HG03025 (cell line): ENCODE results near the gene NEK4.

Source experiments
- ATAC-seq: cut with Tn5 transposase; IDR thresholded peaks from one replicate; pipeline ENCODE4 v1.9.1; 2021; ENCODE audit warnings: mild to moderate bottlenecking, moderate library complexity; ENCODE audit not compliant: unreplicated experiment, low FRiP score

The NEK4 gene

DNA sequence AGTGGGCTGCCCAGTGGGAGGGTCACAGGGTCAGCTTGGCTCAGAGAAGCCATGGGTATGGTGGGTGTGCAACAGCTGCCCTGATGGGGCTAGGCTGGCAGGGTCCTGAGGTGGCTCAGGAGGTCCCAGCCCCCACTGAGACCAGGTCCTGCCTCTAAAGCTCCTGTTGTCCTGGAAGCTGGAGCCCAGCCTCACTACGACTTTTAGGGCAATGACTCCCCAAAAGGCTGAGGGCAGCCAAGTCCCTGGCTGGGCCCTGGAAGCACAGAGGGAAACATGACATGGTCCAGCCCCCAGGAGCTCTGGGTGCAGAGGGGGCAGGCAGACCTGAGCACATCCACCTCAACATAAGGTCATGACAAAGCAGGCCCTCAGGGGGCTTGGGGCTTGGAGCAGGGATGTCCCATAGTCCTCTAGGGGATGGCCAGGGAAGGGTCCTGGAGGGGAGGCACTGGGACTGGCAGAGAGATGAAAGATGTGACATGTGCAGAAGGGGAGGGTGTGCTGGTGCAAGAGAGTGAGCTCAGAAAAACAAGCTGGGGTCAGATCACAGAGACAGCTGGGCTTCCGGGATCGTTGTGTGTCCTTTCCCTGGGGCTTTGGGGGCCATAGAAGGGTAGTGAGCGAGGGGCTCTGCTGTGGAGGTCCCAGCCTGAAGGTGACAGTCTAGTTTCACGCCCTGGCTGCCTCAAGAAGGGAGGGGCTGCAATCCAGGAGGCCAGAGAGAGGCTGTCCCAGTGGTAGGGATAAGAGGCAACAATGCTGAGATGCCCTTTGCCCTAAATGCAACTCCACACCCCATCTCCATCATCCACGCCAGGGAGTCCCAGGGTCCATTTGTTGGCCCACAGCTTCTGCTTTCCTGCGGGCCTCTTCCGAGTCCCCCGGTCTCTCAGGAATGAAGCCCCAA lies 23.2 kb upstream of the NEK4 start:
- ATAC-seq: no peak

DNA sequence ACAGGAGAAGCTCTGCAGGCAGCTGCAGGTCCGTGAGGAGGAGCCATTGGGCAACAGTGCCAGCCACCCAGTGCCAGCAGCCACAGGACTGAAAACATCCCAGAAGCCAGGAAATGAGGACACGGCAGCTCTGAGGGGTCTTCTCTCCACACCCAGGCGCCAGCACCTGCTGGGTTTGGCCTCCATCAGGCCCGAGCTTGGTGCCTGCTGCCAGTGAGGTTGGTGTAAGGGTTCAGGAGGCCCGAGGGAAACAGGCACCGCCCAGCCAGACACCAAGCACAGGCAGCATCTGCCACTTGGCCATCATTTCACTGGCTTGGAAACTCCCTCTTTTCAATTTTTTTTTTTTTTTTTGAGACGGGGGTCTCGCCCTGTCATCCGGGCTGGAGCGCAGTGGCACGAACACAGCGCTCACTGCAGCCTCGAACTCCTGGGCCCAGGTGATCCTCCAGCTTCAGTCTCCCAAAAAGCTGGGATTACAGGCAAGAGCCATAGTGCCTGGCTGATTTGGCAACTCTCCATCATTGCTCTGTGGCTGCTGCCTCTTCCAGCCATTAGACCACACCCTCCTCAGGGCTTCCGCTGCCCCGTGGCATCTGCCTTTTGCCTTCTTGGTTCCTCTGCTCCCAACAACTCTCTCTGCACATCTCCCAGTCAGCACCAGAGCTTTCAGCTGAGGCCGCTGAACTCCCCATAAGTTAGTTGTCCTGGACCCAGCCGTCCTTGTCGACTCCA lies 22.4 kb upstream of the NEK4 start:
- no peak for ATAC-seq

DNA sequence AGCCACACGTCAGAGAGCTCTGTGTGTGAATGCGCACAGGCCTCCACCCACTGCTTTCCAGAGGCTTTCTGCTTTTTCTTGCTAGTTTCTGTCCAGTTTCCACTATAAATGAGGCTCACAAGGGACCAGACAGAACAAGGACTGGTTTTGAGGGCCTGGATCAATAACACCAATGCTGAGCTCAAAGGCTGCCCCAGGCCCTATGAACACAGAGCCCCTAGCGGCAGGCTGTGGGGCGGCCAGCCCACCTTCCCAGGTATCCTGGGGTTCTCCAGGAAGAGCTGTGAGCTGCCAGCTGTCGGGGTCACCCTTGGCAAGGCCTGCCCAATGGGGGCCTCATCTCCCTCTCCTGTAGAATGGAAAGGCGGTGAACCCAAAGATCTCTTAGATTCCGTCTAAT lies 21.7 kb upstream of the NEK4 start:
- no peak for ATAC-seq

DNA sequence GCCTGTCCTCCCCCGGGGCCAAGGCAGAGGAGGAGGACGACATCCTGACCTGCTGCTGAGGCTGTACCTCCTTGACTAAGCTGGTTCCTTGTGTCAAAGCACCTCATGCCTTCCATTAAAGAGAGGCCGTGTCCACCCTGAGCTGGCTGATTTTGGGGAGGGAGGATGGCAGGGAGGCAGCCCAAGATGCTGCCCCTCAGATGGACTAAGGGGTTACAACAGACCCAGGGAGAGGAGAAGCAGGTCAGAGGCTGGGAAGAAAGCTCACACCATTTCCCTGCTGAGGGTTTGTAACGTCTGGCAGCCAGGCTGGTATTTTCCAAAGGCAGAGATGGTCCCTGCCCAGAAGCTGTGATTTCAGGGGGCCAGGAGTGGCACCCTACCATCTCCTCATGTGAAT lies 21.2 kb upstream of the NEK4 start:
- no peak for ATAC-seq

- no peak for ATAC-seq
These were observed 20.6 kb upstream of the NEK4 start for GRCh38 chr3:52791366-52791765.

GRCh38 chr3:52790741-52791140 lies 20.0 kb upstream of the NEK4 start:
- ATAC-seq: no peak

DNA sequence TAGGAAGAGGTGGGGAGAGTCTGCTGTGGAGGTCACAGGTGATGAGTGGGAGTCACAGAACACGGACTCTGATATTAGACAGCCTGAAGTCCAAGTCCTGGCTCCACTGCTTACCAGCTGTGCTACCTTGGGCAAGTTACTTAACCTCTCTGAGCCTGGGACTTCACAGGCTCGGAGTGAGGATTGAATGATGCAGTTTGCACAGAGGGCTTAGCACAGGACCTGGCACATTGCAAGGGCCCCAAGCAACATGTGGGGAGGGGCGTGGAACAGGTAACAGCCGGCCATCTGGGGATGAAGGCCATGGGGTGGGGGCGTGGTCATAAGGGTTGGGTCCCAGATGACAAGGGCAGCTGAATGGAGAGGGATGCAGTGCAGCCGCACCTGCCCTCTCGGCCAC lies 19.6 kb upstream of the NEK4 start:
- no peak for ATAC-seq

DNA sequence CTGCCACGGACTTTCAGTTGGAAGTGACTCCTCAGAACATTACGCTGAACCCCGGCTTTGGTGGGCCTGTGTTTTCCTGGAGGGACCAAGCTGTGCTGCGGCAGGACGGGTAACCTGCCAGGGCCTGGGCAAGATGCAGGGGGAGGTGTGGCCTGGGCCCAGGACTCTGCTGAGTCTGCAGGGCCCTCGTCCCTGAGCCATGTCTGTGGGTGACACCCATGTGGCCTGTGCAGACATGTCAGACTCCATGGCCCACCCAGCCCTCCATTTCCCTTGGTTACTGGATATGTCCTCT lies 19.0 kb upstream of the NEK4 start:
- no peak for ATAC-seq

DNA sequence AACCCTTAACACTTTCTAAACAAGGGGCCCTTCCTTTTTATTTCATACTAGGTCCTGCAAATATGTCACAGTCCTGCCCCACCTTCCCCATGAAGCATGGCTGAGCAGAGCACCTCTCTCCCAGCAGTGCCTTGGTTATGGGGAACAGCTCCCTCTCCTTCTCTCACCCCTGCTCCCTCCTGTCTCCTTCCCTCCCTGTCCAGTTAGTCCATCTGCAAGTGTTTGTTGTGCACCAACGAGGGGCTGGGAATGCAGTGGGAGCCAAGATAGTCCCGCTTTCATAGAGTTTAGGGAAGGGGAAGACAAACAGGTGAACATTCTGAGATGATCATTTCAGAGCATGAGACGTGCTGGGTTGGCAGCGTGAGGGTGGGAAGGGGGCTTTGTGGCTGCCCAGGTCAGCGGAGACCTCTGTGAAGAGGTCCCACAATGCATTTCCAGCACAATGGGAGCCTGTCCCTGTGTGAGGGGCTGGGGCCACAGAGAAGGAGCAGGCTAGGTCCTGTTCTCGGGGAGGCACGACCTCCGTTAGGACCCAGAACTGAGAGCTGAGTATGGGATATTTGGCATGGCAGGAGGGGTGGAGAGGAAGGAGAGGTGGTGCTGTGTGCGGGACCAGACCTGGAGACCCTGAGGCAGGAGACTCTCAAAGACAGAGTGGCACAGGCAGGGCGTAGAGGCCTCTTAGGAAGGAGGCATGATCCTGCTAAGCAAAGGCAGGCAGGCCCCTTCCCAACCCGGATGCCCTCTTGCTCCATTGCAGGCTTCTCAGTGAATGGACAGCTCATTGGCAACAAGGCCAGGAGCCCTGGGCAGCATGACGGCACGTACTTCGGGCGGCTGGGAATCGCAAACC lies 18.4 kb upstream of the NEK4 start:
- ATAC-seq: no peak

DNA sequence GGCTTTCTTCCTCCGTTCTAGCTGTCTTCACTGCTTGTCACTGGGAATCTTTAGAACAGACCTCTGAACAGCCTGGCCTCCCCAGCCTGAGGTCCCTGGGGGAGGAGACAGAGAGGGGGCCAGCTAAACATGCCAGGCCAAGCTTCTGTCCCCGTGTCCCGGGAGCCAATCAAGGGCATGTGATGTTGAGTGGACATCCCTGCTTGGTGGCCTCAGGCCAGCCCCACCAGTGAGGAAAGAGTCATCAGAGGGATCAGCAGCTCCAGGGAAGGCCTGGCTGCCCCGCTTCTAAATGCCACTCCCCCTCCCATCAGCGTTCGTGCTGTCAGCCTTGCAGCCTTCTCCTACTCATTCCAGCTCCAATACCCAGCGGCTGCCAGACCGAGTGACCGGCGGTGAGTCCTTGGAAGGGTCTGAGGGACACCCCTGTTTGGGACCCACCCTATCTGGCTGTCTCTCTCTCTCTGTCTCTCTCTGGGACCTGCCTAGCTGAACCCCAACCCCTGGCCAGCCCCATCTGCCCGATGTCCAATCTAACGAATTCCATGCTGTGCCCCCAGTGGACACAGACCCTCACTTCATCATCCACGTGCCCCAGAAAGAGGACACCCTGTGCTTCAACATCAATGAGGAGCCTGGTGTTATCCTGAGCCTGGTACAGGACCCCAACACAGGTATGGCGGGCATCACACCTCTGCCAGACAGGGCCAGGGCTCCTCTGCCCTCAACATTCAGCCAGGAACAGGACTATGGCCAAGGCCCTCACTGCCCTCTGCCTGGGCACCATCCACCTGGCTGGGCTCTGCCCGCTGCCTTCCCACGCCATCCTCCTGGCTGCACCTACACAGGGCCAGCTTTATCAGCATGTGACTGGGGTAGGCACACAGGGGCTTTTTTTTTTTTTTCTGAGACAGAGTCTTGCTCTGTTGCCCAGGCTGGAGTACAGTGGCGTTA lies 17.2 kb upstream of the NEK4 start:
- no peak for ATAC-seq

DNA sequence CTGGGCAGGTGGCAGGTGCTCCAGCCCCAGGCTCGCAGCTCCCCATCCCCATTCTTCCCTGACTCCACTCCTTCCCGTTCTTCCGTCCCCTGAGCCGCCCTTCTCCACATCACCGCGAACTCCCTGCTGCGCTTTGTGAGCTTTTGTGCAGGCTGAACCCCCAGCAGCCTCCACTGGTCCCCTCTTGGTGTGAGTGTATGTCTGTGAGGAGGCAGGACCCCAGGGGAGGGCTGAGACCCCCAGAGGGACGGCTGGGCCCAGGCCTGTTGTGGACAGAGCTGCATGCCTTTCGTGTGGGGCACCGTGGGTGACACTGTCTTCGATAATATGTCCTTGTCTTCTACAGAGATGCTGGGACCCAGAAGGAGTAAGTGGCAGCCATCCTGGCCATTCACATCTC lies 16.5 kb upstream of the NEK4 start:
- no peak for ATAC-seq

DNA sequence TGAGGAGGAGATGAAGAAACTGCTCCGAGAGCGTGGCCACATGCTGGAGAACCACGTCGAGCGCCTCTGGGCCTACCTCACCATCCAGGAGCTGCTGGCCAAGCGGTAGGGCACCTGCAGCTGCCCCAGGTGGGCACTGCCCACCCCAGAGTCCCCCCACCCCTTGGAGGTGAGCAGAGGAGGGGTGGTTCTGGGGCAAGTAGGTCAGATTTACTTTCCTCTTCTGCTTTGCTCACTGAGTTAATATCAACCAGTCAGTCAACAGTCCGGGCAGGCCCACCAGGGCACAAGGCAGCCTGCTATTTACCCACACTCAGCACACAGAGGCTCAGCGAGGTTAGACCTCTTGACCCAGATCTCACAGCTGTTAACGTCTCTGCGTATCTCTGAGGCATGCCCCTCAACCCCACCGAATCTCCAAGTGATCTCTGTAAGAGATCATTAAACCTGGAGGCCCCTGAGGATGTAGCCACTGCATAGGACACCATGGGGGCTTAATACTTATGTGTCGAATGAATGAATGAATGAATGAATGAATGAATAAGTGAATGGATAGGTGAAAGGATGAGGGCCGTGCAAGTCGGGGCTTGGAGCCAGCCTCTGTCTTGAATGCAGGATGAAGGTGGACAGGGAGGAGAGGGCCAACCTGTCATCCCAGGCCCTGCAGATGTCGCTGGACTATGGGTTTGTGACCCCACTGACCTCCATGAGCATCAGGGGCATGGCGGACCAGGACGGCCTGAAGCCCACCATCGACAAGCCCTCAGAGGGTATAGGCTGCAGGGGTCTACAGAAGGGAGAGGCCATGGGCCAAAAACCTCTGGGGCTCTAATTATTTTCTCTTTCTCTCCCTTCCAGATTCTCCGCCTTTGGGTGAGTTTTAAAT lies 15.8 kb upstream of the NEK4 start:
- ATAC-seq: no peak

DNA sequence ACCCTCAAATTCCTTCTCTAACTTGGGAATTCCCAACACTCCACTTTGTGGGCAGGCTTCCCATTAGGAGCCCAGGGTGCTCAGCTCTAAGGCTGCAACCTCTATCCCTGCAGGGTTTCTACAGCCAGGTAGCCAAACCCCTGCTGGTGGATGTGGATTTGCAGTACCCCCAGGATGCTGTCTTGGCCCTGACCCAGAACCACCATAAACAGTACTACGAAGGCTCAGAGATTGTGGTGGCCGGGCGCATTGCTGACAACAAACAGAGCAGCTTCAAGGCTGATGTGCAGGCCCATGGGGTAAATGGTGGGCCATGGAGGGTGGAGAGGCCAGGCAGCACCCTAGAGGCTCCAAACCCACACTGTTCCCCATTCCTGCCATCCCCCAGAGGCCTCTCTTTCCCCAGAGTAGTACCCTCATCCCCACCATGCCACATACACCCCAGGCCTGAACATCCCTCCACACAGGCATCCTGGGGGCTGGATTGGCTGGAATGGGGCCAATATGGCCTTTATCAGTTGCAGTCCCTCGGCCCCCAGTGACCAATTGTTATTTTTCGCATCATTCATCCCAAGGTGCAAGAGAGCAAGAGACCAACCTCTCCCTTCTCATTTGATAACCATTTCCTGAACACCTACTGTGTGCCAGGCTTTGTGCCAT lies 14.3 kb upstream of the NEK4 start:
- no peak for ATAC-seq

DNA sequence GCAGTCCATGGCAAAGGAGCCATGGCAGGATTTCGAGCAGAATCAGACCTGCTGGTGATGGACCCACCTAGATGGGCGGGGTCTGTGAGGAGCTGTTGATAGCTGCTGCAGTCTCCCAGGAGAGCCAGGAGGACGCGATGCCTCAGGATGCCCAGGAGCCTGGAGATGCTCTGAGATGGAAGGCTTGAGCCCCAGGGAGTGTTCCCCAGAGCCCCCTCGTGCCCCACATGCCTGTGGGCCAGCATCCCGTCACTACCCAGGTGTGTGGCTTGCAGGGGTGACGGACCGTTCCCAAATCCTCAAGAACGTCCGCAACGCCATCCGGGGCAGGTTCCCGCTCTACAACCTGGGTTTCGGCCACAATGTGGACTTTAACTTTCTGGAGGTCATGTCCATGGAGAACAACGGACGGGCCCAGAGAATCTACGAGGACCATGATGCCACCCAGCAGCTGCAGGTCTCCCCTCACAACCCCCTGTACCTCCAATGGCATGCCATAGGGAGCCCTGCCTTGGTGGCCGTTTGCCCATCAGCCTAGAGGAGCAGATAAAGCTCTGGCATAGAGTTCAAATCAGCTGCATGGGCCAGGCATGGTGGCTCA lies 13.4 kb upstream of the NEK4 start:
- ATAC-seq: no peak

DNA sequence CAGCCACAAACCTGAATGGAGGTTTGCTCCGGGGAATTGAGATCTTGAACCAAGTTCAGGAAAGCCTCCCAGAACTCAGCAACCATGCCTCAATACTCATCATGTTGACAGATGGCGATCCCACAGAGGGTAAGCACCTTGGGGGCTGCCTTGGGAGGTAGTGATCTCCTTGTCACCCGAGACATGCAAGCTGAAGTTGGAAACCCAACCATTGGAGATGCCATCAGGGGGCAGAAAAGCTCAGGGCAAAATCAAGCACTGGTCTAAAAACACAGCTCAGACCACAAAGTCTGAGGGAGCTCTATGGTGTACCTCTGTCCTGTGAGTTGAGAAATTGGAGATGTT lies 12.4 kb upstream of the NEK4 start:
- ATAC-seq: no peak

GRCh38 chr3:52782412-52783210 lies 11.9 kb upstream of the NEK4 start:
- ATAC-seq: no peak

DNA sequence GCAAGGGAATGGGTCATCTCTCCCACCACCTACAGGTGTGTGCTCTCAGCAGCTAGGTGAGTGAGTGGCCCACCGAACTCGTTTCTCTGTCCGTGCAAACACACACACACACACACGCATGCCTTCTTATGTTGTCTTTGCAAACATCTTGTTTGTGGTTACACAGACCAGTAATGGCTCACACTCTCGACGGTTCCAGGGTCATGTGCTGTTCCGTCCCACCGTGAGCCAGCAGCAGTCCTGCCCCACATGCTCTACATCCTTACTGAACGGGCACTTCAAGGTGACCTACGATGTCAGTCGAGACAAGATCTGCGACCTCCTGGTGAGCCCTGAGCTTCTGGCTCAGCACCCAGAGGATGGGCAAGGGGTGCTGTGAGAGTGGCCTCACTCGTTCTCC lies 11.0 kb upstream of the NEK4 start:
- ATAC-seq: no peak
